WTC11 (cell line): ENCODE measurements around the gene TMEM8B. TPM values are rescaled to one million over a fixed set of nuclear protein-coding genes. Genes with fewer than 3 reads are reported as not detected.

ENCODE experiments used
- ATAC-seq: fragments of 200-7000 bp; cut with Tn5 transposase; 2 replicates; pipeline ENCODE4 v1.10.0; 2021; ENCODE audit warnings: mild to moderate bottlenecking, moderate library complexity
- CTCF ChIA-PET: fragments of 300-600 bp; sonication (Branson Sonifier 250); formaldehyde crosslinking; loops from one replicate; lab custom pipeline; 2021; ENCODE audit warnings: antibody characterized with exemption; lab: Charles Lee
- POLR2A ChIA-PET: fragments of 350-600 bp; sonication (Branson Sonifier 250); formaldehyde crosslinking; loops from one replicate; lab custom pipeline; 2021; ENCODE audit warnings: antibody characterized with exemption; lab: Charles Lee
- DNase-seq: peaks from one replicate; pipeline ENCODE4 v3.0.0; 2021; ENCODE audit warnings: low spot score
- H3K27ac Mint-ChIP-seq: 2 replicates; pipeline ENCODE4 v1.8.0; 2021; ENCODE audit warnings: mixed read lengths
- H3K27me3 Mint-ChIP-seq: 2 replicates; pipeline ENCODE4 v1.8.0; 2021; ENCODE audit warnings: low read depth, mild to moderate bottlenecking, moderate library complexity, mixed read lengths
- H3K36me3 Mint-ChIP-seq: 2 replicates; pipeline ENCODE4 v1.8.0; 2021; ENCODE audit warnings: mixed read lengths
- H3K4me1 Mint-ChIP-seq: 2 replicates; pipeline ENCODE4 v1.8.0; 2022; ENCODE audit warnings: mixed read lengths
- H3K4me3 Mint-ChIP-seq: 2 replicates; pipeline ENCODE4 v1.8.0; 2021; ENCODE audit warnings: mild to moderate bottlenecking, moderate library complexity, mixed read lengths
- H3K9me3 Mint-ChIP-seq: 2 replicates; pipeline ENCODE4 v1.8.0; 2021; ENCODE audit warnings: mixed read lengths
- AR ChIP-seq: fragments of 250-450 bp; sonication (Bioruptor Pico); IDR thresholded peaks from 2 replicates; pipeline ENCODE4 v1.9.0; 2021; ENCODE audit warnings: mild to moderate bottlenecking
- ELF4 ChIP-seq: sonication (generic); formaldehyde crosslinking; IDR thresholded peaks from 2 replicates; pipeline ENCODE4 v1.8.1; 2022; ENCODE audit warnings: low read depth, mild to moderate bottlenecking, moderate library complexity, missing genetic modification reagents
- FOXP4 ChIP-seq: sonication (generic); formaldehyde crosslinking; IDR thresholded peaks from 2 replicates; pipeline ENCODE4 v1.8.0; 2022; ENCODE audit warnings: mild to moderate bottlenecking, missing genetic modification reagents
- HMGXB4 ChIP-seq: sonication (generic); formaldehyde crosslinking; IDR thresholded peaks from 2 replicates; pipeline ENCODE4 v1.8.1; 2023; ENCODE audit warnings: mild to moderate bottlenecking, moderate library complexity, missing genetic modification reagents
- KAT7 ChIP-seq: sonication (generic); formaldehyde crosslinking; IDR thresholded peaks from 2 replicates; pipeline ENCODE4 v1.8.1; 2023; ENCODE audit warnings: missing genetic modification reagents, mild to moderate bottlenecking, borderline replicate concordance
- NFE2L1 ChIP-seq: sonication (generic); formaldehyde crosslinking; IDR thresholded peaks from 2 replicates; pipeline ENCODE4 v1.8.1; 2023; ENCODE audit warnings: missing genetic modification reagents
- NR2C2 ChIP-seq: sonication (generic); formaldehyde crosslinking; IDR thresholded peaks from 2 replicates; pipeline ENCODE4 v1.8.0; 2022; ENCODE audit warnings: mild to moderate bottlenecking, missing genetic modification reagents
- PRDM15 ChIP-seq: sonication (generic); formaldehyde crosslinking; IDR thresholded peaks from 2 replicates; pipeline ENCODE4 v1.8.0; 2022; ENCODE audit warnings: missing genetic modification reagents
- TEAD4 ChIP-seq: sonication (generic); formaldehyde crosslinking; IDR thresholded peaks from 2 replicates; pipeline ENCODE4 v1.8.0; 2022; ENCODE audit warnings: mild to moderate bottlenecking, missing genetic modification reagents
- TP53 ChIP-seq: sonication (generic); formaldehyde crosslinking; IDR thresholded peaks from 2 replicates; pipeline ENCODE4 v1.8.1; 2023; ENCODE audit warnings: mild to moderate bottlenecking, missing genetic modification reagents
- ZNF121 ChIP-seq: sonication (generic); formaldehyde crosslinking; IDR thresholded peaks from 2 replicates; pipeline ENCODE4 v1.8.0; 2023; ENCODE audit warnings: missing genetic modification reagents
- ZNF317 ChIP-seq: sonication (generic); formaldehyde crosslinking; IDR thresholded peaks from 2 replicates; pipeline ENCODE4 v1.8.1; 2023; ENCODE audit warnings: low read depth, mild to moderate bottlenecking, moderate library complexity, missing genetic modification reagents, borderline replicate concordance
- ZNF396 ChIP-seq: fragments of 250-450 bp; sonication (Bioruptor Pico); IDR thresholded peaks from 2 replicates; pipeline ENCODE4 v1.8.0; 2021; ENCODE audit warnings: mild to moderate bottlenecking, moderate library complexity, borderline replicate concordance
- ZNF425 ChIP-seq: fragments of 250-450 bp; sonication (Bioruptor Pico); conservative IDR thresholded peaks from 2 replicates; pipeline ENCODE4 v1.9.0; 2021; ENCODE audit warnings: mild to moderate bottlenecking
- ZNF532 ChIP-seq: fragments of 250-450 bp; sonication (Bioruptor Pico); IDR thresholded peaks from 2 replicates; pipeline ENCODE4 v1.9.0; 2021; ENCODE audit warnings: mild to moderate bottlenecking, borderline replicate concordance
- ZNF671 ChIP-seq: fragments of 250-450 bp; sonication (Bioruptor Pico); IDR thresholded peaks from 2 replicates; pipeline ENCODE4 v1.8.0; 2021; ENCODE audit warnings: mild to moderate bottlenecking
- ZSCAN18 ChIP-seq: fragments of 250-450 bp; sonication (Bioruptor Pico); IDR thresholded peaks from 2 replicates; pipeline ENCODE4 v2.1.2; 2022; ENCODE audit warnings: mild to moderate bottlenecking, moderate library complexity
- total RNA-seq: library from RNA; stranded (reverse); gene quantifications from 3 replicates; pipeline ENCODE4 v1.2.3, GENCODE V29; 2021

TMEM8B gene
- total RNA-seq, 1 experiment from 2014 or later = 9.5 TPM

GRCh38 chr9:35789541-35789940, 39.5 kb upstream of the TMEM8B start:
- Mint-ChIP-seq H3K4me1 (peaks cover 11% of the 10 kb centered on the region), H3K27me3 (peaks cover 3% of the 10 kb centered on the region; the same call in 1 of the 2 replicates), H3K36me3 (peaks cover 12% of the 10 kb centered on the region; the same call in 1 of the 2 replicates), H3K27ac (no peak overlapping the region), H3K9me3 (no peaks in the 10 kb centered on the region), H3K4me3 (no peak overlapping the region)
- ChIA-PET CTCF (interaction anchor here (0.6 to 5.9 kb wide), 55 partner anchors 8 to 247 kb away, joined by 3 to 143 read pairs (median 7); partner anchors contain the start of genes ARHGEF39, CREB3, FAM221B and GBA2), POLR2A (interaction anchor here (0.6 to 1.4 kb wide), 4 partner anchors 25 to 210 kb away, joined by 3 to 9 read pairs (median 4); partner anchors contain the start of genes FAM221B, HINT2 and TMEM8B)
- no peak for TF ChIP-seq ZNF671 (CRISPR knock-in tag)
- TF ChIP-seq AR (CRISPR knock-in tag) = no peak
- no peak for TF ChIP-seq FOXP4
- TF ChIP-seq KAT7 = no peak
- TF ChIP-seq ZNF121 (CRISPR knock-in tag) = no peak
- no peak for TF ChIP-seq PRDM15
- TF ChIP-seq ZNF425 (CRISPR knock-in tag) = no peak
- TF ChIP-seq ZSCAN18 (CRISPR knock-in tag) = no peak
- TF ChIP-seq ELF4 (CRISPR knock-in tag) = no peak
- TF ChIP-seq ZNF396 (CRISPR knock-in tag) = no peak
- TF ChIP-seq NFE2L1 (CRISPR knock-in tag) = no peak
- TF ChIP-seq NR2C2 (CRISPR knock-in tag) = no peak
- no peak for TF ChIP-seq ZNF532 (CRISPR knock-in tag)
- no peak for TF ChIP-seq TEAD4 (CRISPR knock-in tag)
- no peak for TF ChIP-seq HMGXB4 (CRISPR knock-in tag)
- TF ChIP-seq TP53 (CRISPR knock-in tag) = no peak
- TF ChIP-seq ZNF317 = no peak
- ATAC-seq = no peak
- no peak for DNase-seq
